HepG2 (cell line): ENCODE results near the gene ZNF195. TPM values are rescaled to one million over a fixed set of nuclear protein-coding genes. Genes with fewer than 3 reads are reported as not detected.

ENCODE experiments used
- EEA1 ChIP-seq: sonication (generic); formaldehyde crosslinking; IDR thresholded peaks from 2 replicates; pipeline ENCODE4 v1.5.1; 2020; ENCODE audit warnings: mild to moderate bottlenecking, missing genetic modification reagents, borderline replicate concordance
- EHMT2 ChIP-seq: fragments of 200-600 bp; sonication (generic); IDR thresholded peaks from 2 replicates; pipeline ENCODE4 v1.7.0; 2017; ENCODE audit warnings: antibody characterized with exemption, low read depth, low read length, borderline replicate concordance
- HNRNPL ChIP-seq: fragments of 200-400 bp; formaldehyde crosslinking; IDR thresholded peaks from 2 replicates; pipeline ENCODE4 v1.6.1; 2017; ENCODE audit warnings: mild to moderate bottlenecking, low read depth, low read length
- MXD4 ChIP-seq: IDR thresholded peaks from 2 replicates; pipeline ENCODE4 v1.6.1; 2016; ENCODE audit warnings: mild to moderate bottlenecking, missing biosample characterization, missing genetic modification reagents
- RXRA ChIP-seq: sonication (generic); formaldehyde crosslinking; IDR thresholded peaks from 2 replicates; pipeline ENCODE4 v1.5.1; 2020; ENCODE audit warnings: missing genetic modification reagents
- SRSF1 ChIP-seq: fragments of 200-400 bp; formaldehyde crosslinking; optimal IDR thresholded peaks from 2 replicates; pipeline ENCODE3; 2017; ENCODE audit warnings: mild to moderate bottlenecking, low read depth, low read length, moderate library complexity
- ZFP82 ChIP-seq: sonication (generic); formaldehyde crosslinking; IDR thresholded peaks from 2 replicates; pipeline ENCODE4 v1.5.1; 2020; ENCODE audit warnings: mild to moderate bottlenecking, missing genetic modification reagents, borderline replicate concordance
- ZNF121 ChIP-seq: sonication (generic); formaldehyde crosslinking; IDR thresholded peaks from 2 replicates; pipeline ENCODE4 v1.5.0; 2020; ENCODE audit warnings: mild to moderate bottlenecking, missing genetic modification reagents
- ZNF225 ChIP-seq: sonication (generic); formaldehyde crosslinking; IDR thresholded peaks from 2 replicates; pipeline ENCODE4 v1.4.0; 2020; ENCODE audit warnings: mild to moderate bottlenecking, missing genetic modification reagents
- ZNF230 ChIP-seq: sonication (generic); formaldehyde crosslinking; IDR thresholded peaks from 2 replicates; pipeline ENCODE4 v1.4.0; 2020; ENCODE audit warnings: mild to moderate bottlenecking, missing genetic modification reagents
- ZNF234 ChIP-seq: sonication (generic); formaldehyde crosslinking; conservative IDR thresholded peaks from 2 replicates; pipeline ENCODE4 v1.5.1; 2020; ENCODE audit warnings: mild to moderate bottlenecking, missing genetic modification reagents
- ZNF570 ChIP-seq: sonication (generic); formaldehyde crosslinking; IDR thresholded peaks from 2 replicates; pipeline ENCODE4 v1.4.0; 2020; ENCODE audit warnings: mild to moderate bottlenecking, missing genetic modification reagents, borderline replicate concordance
- polyA plus RNA-seq, 8 experiments: library from polyadenylated mRNA; depleted of rRNA in 3 of 8; stranded (reverse) in 7 of 8; unstranded in 1 of 8; fragments of >200 nt; fragmentation: Illumina TruSeq in 4 of 8; extraction: Trizol in 4 of 8; gene quantifications; 2 replicates each; pipeline versions ENCODE4 v1.2.1 to v1.2.3, GENCODE V29; 2011 to 2016; ENCODE audit warnings: low read depth in 4 of 8, missing spikeins in 1 of 8, mixed read lengths in 1 of 8; ENCODE audit not compliant: insufficient read depth in 1 of 8
- total RNA-seq, 5 experiments: library from RNA; depleted of rRNA; stranded (reverse); fragments of >200 nt; fragmentation: Illumina TruSeq; extraction: Trizol; gene quantifications; 2 replicates each; pipeline ENCODE4 v1.2.3, GENCODE V29; 2016; ENCODE audit warnings: low read depth in 1 of 5
- TF ChIP-seq, protein P1 (sequence below): sonication (generic); formaldehyde crosslinking; IDR thresholded peaks from 2 replicates; pipeline ENCODE4 v1.8.0; 2022; ENCODE audit warnings: missing genetic modification reagents, mild to moderate bottlenecking, moderate library complexity, borderline replicate concordance
- TF ChIP-seq, protein P2 (sequence below): sonication (generic); formaldehyde crosslinking; IDR thresholded peaks from 2 replicates; pipeline ENCODE4 v1.5.0; 2020; ENCODE audit warnings: mild to moderate bottlenecking, missing genetic modification reagents, borderline replicate concordance
- TF ChIP-seq, protein P3 (sequence below): sonication (generic); formaldehyde crosslinking; IDR thresholded peaks from 2 replicates; pipeline ENCODE4 v1.5.0; 2020; ENCODE audit warnings: missing genetic modification reagents
- TF ChIP-seq, protein P4 (sequence below): sonication (generic); formaldehyde crosslinking; IDR thresholded peaks from 2 replicates; pipeline ENCODE4 v1.9.0; 2021; ENCODE audit warnings: missing genetic modification reagents, mild to moderate bottlenecking, borderline replicate concordance
- TF ChIP-seq, protein P5 (sequence below): IDR thresholded peaks from 2 replicates; pipeline ENCODE4 v1.6.1; 2016; ENCODE audit warnings: mild to moderate bottlenecking, missing biosample characterization, missing genetic modification reagents
- TF ChIP-seq, protein P6 (sequence below): sonication (generic); formaldehyde crosslinking; IDR thresholded peaks from 2 replicates; pipeline ENCODE4 v1.8.1; 2022; ENCODE audit warnings: mild to moderate bottlenecking, missing genetic modification reagents

The ZNF195 gene
- total and polyA plus RNA-seq, 2 of the 13 experiments (the other 11 are each of a cell fraction or from before 2014, with no cell fraction given): 17.3 to 31.4 TPM

DNA sequence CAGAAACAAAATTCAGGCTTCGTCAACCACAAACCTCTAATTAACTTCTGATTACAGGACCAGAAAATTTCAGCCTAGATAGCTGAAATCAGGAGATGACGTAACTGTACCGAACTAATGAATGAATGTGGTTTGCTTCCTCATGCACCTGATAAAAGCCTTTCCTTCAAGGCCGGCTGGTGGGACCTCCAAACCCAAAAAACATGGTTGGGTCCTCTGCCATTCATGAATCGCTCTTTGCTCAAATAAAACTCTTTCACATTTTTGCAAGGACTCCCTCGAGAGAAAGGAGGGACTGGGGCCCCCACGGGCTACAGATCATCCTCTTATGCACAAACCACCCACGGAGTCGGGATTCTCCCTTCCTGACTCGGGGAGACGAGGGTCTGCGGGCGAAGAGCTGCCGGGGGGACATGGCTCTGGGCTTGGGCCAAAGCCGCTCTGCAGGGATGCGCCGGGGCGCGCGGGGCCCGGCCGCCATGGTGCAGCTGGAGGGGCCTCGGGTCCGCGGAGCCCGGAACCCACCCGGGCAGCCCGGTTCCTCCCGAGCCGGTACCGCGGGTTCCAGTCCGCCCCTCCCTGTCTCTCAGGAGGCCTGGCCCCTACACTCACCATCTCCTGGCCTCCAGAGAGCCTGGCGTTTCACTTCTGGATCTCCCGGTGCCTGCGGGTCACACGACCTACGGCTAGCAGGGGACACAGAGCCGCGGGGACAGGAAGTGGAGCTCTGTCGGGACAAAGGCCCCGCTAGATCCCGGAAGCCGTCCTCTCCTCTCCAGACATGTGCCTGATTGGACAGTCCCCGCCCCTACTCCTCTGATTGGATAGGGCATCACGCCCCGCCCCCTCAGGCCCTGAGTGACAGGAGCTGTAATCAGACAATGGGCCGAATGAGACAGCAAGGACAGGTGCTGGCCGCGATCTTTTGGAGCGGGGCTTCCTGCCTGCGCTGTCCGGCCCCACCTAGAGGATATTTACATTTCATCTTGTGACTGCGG lies at the start of gene ZNF195 (continued):
- TF ChIP-seq, protein P1, sequence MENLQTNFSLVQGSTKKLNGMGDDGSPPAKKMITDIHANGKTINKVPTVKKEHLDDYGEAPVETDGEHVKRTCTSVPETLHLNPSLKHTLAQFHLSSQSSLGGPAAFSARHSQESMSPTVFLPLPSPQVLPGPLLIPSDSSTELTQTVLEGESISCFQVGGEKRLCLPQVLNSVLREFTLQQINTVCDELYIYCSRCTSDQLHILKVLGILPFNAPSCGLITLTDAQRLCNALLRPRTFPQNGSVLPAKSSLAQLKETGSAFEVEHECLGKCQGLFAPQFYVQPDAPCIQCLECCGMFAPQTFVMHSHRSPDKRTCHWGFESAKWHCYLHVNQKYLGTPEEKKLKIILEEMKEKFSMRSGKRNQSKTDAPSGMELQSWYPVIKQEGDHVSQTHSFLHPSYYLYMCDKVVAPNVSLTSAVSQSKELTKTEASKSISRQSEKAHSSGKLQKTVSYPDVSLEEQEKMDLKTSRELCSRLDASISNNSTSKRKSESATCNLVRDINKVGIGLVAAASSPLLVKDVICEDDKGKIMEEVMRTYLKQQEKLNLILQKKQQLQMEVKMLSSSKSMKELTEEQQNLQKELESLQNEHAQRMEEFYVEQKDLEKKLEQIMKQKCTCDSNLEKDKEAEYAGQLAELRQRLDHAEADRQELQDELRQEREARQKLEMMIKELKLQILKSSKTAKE: no peak
- no peak for TF ChIP-seq ZNF570 (CRISPR knock-in tag)
- TF ChIP-seq, protein P2, sequence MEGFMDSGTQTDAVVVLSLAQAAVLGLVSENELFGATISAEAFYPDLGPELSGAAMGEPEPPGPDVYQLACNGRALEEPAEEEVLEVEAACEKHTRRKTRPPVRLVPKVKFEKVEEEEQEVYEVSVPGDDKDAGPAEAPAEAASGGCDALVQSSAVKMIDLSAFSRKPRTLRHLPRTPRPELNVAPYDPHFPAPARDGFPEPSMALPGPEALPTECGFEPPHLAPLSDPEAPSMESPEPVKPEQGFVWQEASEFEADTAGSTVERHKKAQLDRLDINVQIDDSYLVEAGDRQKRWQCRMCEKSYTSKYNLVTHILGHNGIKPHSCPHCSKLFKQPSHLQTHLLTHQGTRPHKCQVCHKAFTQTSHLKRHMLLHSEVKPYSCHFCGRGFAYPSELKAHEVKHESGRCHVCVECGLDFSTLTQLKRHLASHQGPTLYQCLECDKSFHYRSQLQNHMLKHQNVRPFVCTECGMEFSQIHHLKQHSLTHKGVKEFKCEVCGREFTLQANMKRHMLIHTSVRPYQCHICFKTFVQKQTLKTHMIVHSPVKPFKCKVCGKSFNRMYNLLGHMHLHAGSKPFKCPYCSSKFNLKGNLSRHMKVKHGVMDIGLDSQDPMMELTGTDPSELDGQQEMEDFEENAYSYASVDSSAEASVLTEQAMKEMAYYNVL (CRISPR knock-in tag): peak; percentile 26; the same call in 1 of the 2 replicates
- TF ChIP-seq HNRNPL: no peak
- no peak for TF ChIP-seq EHMT2
- 0 out of 2 replicates have a peak, but pooled peaks have one; percentile 61 for TF ChIP-seq ZFP82 (CRISPR knock-in tag)
- TF ChIP-seq RXRA (CRISPR knock-in tag): peak; percentile 67
- TF ChIP-seq SRSF1: no peak
- TF ChIP-seq, protein P3, sequence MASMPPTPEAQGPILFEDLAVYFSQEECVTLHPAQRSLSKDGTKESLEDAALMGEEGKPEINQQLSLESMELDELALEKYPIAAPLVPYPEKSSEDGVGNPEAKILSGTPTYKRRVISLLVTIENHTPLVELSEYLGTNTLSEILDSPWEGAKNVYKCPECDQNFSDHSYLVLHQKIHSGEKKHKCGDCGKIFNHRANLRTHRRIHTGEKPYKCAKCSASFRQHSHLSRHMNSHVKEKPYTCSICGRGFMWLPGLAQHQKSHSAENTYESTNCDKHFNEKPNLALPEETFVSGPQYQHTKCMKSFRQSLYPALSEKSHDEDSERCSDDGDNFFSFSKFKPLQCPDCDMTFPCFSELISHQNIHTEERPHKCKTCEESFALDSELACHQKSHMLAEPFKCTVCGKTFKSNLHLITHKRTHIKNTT (CRISPR knock-in tag): no peak
- TF ChIP-seq MXD4 (CRISPR knock-in tag): no peak
- TF ChIP-seq, protein P4, sequence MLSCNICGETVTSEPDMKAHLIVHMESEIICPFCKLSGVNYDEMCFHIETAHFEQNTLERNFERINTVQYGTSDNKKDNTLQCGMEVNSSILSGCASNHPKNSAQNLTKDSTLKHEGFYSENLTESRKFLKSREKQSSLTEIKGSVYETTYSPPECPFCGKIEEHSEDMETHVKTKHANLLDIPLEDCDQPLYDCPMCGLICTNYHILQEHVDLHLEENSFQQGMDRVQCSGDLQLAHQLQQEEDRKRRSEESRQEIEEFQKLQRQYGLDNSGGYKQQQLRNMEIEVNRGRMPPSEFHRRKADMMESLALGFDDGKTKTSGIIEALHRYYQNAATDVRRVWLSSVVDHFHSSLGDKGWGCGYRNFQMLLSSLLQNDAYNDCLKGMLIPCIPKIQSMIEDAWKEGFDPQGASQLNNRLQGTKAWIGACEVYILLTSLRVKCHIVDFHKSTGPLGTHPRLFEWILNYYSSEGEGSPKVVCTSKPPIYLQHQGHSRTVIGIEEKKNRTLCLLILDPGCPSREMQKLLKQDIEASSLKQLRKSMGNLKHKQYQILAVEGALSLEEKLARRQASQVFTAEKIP (CRISPR knock-in tag): no peak
- TF ChIP-seq ZNF234 (CRISPR knock-in tag): peak; percentile 65; the same call in 1 of the 2 replicates
- no peak for TF ChIP-seq ZNF121 (CRISPR knock-in tag)
- TF ChIP-seq ZNF225 (CRISPR knock-in tag): peak; percentile 89
- TF ChIP-seq EEA1 (CRISPR knock-in tag): 0 out of 2 replicates have a peak, but pooled peaks have one; percentile 40
- TF ChIP-seq, protein P5, sequence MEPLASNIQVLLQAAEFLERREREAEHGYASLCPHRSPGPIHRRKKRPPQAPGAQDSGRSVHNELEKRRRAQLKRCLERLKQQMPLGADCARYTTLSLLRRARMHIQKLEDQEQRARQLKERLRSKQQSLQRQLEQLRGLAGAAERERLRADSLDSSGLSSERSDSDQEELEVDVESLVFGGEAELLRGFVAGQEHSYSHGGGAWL (CRISPR knock-in tag): peak; percentile 72; the same call in 1 of the 2 replicates
- TF ChIP-seq, protein P6, sequence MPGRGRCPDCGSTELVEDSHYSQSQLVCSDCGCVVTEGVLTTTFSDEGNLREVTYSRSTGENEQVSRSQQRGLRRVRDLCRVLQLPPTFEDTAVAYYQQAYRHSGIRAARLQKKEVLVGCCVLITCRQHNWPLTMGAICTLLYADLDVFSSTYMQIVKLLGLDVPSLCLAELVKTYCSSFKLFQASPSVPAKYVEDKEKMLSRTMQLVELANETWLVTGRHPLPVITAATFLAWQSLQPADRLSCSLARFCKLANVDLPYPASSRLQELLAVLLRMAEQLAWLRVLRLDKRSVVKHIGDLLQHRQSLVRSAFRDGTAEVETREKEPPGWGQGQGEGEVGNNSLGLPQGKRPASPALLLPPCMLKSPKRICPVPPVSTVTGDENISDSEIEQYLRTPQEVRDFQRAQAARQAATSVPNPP (CRISPR knock-in tag): no peak
- peak; percentile 62 for TF ChIP-seq ZNF230 (CRISPR knock-in tag)
